Measurements from ENCODE around the gene ADCY2.

- TF ChIP-seq POLR2A (IDR thresholded peaks at IDR 0.05) (no peak), EP300 (IDR thresholded peaks at IDR 0.05) (no peak)
Observed at GRCh38 chr5:7653046-7653445, 257.1 kb downstream of the ADCY2 start.
